NOMO-1 (cell line): ENCODE results near the gene PIK3C2G.

Experiments used
- DNase-seq, 2 experiments: peaks; one replicate each; lab custom pipeline; 2025; ENCODE audit not compliant: unreplicated experiment in 2 of 2; lab: John Stamatoyannopoulos, UW

PIK3C2G gene

DNA sequence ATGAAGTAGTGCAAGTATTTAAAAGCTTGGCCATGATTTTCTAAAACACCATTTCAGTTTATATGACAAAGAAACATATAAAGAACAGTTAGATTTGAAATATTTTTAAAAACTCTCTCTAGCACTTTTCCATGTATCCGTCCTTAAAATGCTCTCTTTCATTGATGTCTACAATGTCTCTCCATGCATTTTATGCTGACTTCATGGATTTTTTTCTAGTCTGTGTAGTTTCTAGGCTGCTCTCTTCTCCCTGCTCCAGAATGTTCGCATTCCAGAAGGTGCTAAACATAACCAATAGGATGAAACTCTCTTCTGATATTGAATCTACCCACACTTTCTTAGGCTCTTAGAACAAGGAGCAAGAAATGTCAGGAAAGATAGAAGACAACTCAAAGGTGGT is 351.7 kb downstream of the PIK3C2G start:
- DNase-seq = no peak

DNA sequence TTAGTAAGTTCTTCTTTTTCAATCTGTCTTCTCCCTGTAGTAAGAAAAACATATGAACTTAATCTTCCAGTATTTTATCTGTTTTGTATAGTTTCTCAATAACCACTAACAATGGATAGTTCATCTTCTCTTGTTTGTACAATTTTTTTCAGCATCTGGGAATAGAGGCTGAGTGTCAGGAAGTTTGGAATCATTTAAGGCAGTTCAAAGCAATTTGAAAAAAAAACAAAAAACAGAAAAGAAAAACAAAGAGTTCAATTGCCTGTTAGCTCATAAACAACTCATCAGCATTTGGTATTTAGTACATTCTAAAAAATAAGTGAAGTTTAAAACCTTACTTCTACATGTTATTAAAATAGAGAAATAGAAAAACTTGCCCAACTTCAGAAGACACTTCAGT is 359.7 kb downstream of the PIK3C2G start:
- no peak for DNase-seq

DNA sequence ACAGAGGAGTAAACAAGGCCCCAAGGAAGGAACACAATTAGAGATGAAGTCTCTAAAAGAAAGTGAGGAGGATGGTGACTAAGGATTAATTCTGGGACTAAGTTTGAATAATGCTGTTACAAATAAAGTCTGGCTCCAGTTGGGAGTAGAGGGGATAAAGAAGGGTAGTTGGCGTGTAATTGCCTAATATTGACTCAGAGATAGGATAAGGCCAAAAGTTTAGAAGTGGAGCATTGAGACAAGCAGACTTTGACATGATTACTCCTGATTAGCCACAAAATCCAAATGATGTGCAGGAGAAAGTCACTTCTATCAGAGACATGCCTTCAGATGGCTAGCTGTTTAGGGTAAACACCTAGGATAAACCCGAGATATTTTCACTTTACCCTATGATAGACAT is 368.1 kb downstream of the PIK3C2G start:
- no peak for DNase-seq

DNA sequence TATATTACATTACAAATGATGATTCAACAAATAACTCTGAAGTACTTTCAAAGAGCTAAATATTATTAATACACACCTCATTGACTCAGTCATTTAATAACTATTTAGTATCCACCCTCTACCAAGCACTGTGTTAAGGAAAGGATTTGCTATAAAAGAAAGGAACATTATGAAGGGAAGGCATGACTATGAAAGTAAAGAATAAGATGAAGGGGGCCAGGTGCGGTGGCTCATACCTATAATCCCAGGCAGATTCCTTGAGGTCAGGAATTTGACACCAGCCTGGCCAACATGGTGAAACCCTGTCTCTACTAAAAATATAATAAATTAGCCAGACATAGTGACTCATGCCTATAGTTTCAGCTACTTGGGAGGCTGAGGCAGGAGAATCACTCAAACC is 368.6 kb downstream of the PIK3C2G start:
- no peak for DNase-seq

DNA sequence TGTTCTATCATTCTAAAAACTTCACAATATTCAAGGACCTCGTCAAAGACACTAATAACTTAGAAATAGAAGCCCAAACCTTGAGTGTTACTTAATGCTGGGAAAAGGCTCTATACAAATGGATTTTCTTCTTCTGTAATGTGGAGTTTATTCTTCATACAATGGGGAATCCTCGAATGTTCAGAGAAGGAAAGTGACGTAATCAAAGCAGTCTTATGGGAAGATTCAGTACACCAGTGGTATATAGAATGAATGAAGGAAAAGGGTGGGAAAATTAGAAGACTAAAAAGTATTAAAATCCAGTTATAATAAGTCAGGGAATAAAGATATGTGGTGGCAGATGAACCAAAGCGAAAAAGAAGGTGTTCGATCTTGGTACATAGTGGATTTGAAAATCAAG is 370.0 kb downstream of the PIK3C2G start:
- DNase-seq = no peak

DNA sequence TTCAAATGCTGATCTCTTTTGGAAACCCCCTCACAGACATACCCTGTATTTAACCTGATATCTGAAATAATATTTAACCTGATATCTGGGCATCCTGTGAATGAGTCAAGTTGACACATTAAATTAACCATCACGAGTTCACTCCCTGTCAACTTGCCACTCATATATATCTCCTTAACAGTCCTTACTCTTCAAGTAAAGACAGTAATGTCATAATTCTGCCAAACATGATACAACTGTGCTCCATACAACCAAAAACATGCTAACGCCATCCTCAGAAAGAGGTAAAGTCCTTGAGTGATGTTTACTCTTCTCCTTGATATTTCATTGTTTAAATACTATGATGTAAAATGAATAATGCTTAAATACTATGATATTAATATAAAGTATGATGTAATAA is 371.5 kb downstream of the PIK3C2G start:
- DNase-seq = no peak

DNA sequence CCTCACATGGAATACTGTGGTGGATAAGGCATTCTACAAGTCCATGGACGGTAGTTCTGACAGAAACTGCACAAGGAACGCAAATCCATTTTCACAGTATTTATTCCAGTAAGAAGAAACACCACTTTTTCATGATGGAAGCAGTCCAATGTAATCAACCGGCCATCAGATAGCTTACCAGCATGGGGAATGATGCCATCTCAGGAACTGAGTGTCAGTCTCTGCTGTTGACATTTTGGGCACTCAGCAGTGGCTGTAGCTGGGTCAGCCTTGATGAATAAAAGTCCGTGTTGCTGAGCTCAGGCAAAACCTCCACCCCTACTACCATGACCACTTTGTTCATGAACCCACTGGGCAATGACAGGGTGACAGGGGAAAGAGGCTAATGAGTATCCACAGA is 373.1 kb downstream of the PIK3C2G start:
- DNase-seq = no peak

DNA sequence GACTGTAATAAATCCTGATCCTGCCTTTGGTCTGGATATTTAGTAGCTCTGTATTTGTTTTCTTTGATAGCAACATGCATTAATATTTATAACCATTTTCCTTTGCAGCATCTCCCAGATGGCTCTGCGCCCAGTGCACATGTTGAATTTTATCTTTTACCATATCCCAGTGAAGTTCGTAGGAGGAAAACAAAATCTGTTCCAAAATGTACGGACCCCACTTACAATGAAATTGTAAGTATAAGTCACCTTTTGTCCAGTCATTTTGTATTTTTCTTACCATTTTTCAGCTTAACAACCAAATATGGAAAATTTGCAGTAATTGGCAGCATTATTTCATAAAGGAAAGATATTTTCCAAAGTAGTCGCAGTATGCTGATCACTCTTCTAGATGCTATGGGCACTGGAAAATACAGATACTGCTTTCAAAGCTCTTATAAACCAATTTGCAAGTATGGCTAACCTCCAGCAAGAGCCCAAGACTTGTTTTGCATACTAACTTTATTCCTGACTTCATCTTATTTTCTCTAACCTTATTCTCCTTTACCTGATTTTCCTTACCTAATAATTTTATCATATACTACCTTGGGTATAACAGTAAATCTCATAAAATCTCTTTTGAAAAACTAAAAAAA is 379.1 kb downstream of the PIK3C2G start:
- no peak for DNase-seq

DNA sequence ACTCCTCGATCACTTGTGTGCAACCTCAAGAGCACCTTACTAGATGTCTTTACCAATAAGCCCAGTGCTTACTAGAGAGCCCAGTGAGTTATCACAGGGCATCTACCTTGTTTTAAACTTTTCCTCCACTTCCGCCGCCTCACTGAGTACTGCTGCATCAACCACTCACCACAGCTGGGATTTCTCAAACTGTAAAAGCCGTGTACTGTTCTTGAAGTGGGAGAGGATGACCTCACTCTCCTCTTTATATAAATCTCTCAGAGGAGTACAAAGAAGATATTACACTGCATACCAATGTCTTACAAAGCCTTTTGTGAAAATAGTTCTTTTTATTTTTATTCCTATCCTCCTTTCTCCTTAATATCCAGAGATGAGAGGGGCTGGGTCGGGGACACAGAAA is 382.4 kb downstream of the PIK3C2G start:
- no peak for DNase-seq

DNA sequence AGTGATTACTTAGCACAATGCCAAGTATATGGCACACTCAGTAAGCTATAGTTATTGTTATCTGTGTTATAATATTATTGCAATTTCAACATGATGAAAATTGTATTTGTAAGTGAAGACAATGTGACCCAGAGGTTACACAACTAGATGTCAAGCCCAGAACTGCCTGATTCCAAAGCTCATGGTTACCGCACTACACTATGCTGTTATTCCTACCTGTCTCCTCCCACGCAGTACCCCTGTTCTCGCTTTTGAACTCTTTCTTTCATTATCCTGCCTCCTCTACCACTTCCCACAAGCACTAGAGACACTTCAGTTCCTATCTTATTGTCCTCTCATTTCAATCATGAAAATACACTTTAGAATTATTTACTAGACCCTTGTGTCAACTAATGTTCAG is 383.2 kb downstream of the PIK3C2G start:
- DNase-seq = no peak

DNA sequence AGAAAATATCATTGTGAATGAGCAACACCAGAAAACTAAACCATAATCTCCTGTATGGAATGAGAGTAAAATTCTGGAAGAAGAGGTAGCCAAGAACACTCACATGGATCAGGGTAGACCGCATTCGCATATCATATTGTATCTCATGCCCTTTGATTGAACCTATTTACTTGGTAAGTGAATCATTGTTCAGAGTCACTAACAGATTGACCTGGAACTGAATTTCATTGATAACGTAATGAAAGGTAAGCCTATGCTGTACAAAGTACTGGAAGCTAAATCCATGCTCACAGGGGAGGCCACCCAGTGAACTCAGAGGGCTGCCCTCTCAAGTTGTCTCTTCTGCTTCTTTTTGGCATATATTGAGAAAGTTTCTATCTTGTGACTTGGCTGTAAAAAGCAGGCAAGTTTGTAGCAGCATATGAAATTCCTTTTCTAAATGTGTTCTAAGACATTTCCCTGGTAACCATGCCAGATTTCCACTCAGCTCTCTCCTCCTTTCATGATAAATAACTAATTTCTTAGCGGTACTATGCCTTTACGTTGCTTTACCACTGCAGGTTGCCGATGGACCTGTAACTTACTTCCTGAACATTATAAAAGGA is 385.1 kb downstream of the PIK3C2G start:
- no peak for DNase-seq

DNA sequence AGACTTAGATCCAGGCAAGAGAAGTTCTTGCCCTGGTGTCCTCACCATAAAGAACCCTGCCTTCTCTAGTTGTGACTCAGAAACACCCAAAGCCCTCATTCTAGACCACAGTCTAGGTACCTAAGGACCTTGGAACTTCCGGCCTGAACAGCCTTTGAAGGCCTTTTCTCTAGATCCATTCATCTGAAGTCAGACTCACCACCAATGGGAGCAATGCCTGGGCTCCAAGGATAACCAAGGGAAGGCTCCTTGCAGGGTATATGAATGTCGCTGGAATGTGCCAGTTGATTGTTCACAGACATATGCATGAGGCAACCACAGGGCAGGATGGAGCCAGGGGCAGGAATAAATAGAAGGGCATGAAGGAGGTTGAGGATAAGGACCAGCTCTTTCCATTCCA is 390.2 kb downstream of the PIK3C2G start:
- DNase-seq = no peak

DNA sequence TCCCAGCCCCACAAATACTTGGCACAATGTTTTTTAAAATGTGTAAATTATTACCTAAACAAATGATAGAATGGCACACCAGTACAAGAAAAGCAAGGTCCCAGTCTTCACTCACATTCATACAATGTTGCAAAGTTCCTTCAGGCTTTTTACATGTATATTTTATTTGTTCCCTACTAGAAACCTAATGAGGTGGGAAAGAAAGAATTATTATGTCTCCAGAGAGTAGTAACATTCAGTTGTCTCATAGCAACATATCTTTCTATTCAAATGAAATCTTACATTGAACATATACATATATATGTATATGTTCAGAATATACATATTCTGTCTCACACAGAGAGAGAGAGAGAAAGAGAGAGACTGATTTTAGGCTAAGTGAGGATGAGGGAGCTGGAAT is 391.3 kb downstream of the PIK3C2G start:
- DNase-seq = no peak

DNA sequence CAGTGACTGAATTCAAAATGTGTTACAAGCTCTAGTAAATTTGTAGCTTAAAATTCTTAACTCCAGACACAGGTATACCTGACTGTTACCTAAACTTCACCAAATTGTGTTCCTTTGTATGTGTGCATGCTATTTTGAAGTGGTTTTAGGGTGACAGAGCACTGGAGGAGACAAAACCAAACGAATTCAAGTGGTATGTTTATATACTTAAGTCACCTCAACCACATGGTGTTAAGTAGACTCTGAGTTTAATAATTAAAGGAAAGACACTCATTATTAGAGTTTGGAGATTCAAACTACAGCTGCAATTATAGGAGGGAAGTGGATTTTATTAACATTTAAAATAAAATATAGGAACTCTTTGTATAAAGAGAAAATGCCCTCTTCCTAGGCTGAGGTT is 392.1 kb downstream of the PIK3C2G start:
- DNase-seq = no peak

DNA sequence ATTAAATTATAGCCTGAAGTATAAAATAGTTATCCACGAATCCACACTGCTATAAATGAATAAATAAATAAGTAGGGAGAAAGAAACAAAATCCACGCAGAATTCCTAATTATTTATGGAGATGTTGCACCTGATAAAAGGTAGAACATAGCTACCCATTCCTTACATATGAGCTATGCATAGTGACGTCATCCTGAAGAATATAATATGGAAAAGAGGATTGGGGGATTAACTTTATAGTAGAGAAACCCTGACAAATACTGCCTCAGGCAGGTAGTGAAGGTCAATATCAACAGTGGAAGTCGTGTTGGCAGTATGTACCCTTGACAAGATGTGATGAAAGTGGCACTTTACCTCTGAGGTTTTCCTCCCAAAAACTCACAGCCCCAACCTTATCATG is 394.0 kb downstream of the PIK3C2G start:
- DNase-seq = no peak

DNA sequence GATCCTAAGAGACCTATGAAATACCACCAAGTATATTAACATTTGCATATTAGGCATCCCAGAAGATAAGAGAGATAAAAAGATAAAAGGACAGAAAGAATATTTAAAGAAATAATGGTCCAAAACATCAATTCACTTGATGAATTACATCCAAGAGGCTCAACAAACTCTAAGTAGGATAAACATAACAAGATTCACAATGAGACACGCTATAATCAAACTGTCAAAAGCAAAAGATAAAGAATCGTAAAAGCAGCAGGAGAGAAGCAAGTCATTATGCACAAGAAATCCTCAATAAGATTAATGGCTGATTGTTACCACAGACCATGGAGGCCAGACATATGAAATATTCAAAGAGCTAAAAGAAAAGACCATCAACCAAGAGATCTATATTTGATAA is 396.9 kb downstream of the PIK3C2G start:
- no peak for DNase-seq

DNA sequence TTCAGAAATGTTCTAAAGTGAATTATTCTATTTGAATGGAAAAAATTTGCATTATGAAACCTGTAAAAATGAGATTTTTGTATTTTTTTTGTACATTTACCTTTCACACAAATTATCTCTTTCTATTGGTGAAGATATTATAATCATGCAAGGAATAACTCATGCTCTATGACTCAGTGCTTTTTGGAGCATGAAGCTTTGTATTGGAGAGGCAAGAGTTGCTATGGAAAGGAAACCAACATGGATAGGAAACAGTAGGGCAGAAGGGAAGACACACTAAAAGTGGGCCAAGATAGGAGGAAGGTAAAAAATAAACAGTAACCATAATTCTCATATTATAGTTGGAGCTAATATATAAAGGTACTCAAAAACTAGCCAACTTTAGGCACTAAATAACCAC is 397.5 kb downstream of the PIK3C2G start:
- DNase-seq = no peak

DNA sequence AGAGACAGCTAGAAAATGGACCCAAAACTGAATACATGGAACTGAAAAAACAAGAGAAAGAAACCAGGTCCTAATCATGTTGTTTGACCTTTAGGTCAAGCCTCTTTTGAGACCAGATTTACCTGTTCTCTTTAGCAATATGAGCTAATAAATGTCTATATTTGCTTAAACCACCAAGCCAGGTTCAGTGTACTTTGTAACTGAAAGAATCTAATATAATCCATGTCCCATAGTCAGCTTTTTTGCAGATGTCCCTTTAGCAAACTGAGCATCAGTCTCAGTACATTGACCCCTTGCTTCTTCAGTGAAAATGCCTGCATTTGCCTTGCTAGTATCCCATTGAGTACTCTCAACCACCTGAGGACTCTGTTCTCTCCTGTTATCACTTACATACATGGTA is 414.8 kb downstream of the PIK3C2G start:
- no peak for DNase-seq

DNA sequence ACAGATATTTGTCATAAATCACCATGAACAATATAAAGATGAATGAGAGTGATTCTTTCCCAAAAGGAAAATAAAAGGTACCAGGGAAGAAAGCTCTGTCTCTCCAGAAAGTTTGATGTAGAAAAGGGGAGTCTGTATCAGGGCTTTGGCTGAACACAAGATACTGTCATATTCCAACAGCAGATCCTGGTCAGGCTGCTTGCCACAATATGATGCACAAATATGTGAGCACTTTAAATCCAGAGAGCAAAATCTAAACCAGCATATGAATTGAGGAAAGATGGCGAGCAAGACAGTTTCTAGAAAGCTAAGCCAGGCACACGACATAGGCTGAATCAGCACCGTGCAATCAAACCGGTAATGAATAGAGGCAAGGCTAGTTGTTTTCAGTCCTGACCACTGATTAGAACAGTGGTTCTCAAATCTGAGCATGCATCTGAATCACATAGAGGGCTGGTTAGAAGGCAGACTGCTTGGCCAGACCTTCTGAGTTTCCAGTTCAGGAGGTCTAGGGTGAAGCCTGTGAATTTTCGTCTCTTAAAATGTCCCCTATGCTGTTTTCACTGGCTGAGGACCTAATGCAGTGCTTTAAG is 415.8 kb downstream of the PIK3C2G start:
- no peak for DNase-seq

DNA sequence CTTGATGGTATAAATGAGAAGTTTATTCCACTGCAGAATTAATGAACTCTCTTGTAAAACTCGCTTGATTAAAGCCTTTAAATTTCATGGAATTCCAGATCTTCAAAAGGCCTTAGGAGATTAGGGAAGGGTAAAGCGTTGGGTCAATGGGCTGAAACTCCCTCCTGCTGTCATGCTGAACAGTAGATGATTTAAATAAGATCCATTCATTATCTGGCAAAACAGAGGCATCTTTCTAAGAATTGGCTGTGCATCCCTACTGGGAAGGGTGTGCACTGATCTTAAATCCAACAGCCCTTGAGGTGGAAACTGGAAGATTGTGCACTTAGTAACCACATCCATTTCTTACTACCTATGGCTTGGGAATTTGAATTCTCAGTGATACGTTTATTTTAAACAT is 420.5 kb downstream of the PIK3C2G start:
- DNase-seq = no peak

DNA sequence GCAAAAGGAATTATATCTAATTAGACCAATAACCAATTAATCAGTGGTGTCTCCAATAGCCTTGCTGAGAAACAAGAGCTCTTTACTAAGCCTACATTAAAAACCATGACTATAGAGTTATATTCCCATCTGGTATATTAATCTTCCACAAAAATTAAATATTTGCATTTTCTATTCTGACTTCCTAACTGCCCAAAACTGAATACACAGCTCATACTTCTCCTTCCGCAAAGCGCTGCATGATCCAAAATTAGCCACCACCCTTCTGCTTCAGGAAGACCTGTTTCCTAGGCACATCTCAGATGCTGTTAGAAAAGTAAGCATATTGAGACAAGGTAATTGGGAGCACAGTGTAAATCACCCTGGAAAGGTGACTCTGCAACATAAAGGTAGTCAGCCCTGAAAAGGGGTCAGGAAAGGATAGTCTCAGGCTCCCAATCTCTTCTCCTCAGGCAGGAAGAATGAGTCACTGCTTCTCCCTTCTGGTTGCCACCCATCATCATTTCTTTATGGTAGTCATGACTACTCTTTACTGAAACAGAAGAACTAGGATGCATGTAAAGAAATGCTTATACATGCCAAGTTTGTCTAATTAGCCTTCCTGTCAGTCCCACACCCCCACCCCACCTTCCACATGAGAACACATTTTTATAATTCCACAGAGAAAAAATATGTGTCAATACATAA is 422.2 kb downstream of the PIK3C2G start:
- peak in 1 of 2 experiments; percentile 25 for DNase-seq

DNA sequence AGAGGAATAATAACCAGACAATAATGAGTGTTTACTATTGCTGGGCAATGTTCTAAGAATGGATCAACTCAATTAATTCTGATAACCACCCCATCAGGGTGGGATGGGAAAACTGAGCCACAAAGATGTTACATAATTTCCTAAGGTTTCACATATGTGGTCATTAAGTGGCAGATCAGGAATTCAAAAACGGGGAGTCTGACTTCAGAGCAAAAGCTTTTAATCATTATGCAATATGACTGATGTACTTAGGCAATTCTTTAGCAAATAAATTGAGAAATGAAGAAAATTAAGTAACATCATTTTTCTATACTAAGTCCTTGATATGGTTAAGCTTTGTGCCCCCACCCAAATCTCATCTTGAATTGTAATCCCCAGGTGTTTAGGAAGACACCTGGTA is 423.1 kb downstream of the PIK3C2G start:
- DNase-seq = no peak
